ENCODE data around the gene IRF2BP2.
A peak's percentile ranks its signal among the peaks of the same experiment; 100 is the strongest.

IRF2BP2 gene

GRCh38 chr1:234584926-234585325 lies 25.1 kb downstream of the IRF2BP2 start:
- in situ Hi-C loops (cut with HindIII; ENCODE audit: low pct_ligation_motif_present, low sequenced_read_pairs) = loop anchor here (25.0 kb wide), 1 partner anchor 502 kb away; no protein-coding TSS in a partner anchor

GRCh38 chr1:234584420-234584805 lies 25.6 kb downstream of the IRF2BP2 start:
- Histone ChIP-seq H3K27me3 (replicated peaks) (no peaks in the 10 kb centered on the region), H3K36me3 (replicated peaks) (no peaks in the 10 kb centered on the region), H3K4me3 (ENCODE audit: low read depth, low read length) (no peak overlapping the region), H3K27ac (no peak overlapping the region)
- in situ Hi-C loops (cut with HindIII; ENCODE audit: low pct_ligation_motif_present, low sequenced_read_pairs) = loop anchor here (25.0 kb wide), 1 partner anchor 503 kb away; no protein-coding TSS in a partner anchor
- TF ChIP-seq CTCF (IDR thresholded peaks at IDR 0.05; ENCODE audit: low read depth, low read length, missing control alignments) = no peak
- DNase-seq = no peak

More at GRCh38 chr1:234584926-234585325, 25.1 kb downstream of the IRF2BP2 start:
- peak; percentile 22 for DNase-seq
- H3K27me3 ChIP-seq (replicated peaks) = no peaks in the 10 kb centered on the region
- H3K36me3 ChIP-seq (replicated peaks) = no peaks in the 10 kb centered on the region
- no peak overlapping the region for H3K27ac ChIP-seq
- no peak for TF ChIP-seq CTCF (IDR thresholded peaks at IDR 0.05; ENCODE audit: low read depth, low read length, missing control alignments)
- no peak overlapping the region for H3K4me3 ChIP-seq (ENCODE audit: low read depth, low read length)

- Histone ChIP-seq H3K27me3 (replicated peaks) (no peaks in the 10 kb centered on the region), H3K4me3 (ENCODE audit: low read depth, low read length) (no peak overlapping the region), H3K27ac (no peak overlapping the region), H3K36me3 (replicated peaks) (no peaks in the 10 kb centered on the region)
- TF ChIP-seq CTCF (IDR thresholded peaks at IDR 0.05; ENCODE audit: low read depth, low read length, missing control alignments) = no peak
- DNase-seq = no peak
- in situ Hi-C loops (cut with HindIII; ENCODE audit: low pct_ligation_motif_present, low sequenced_read_pairs) = loop anchor here (25.0 kb wide), 1 partner anchor 503 kb away; no protein-coding TSS in a partner anchor
Measured at GRCh38 chr1:234583755-234584419, 26.1 kb downstream of the IRF2BP2 start.

- Histone ChIP-seq H3K36me3 (replicated peaks) (no peaks in the 10 kb centered on the region), H3K4me3 (ENCODE audit: low read depth, low read length) (no peak overlapping the region), H3K27ac (no peak overlapping the region), H3K27me3 (replicated peaks) (no peaks in the 10 kb centered on the region)
- no peak for TF ChIP-seq CTCF (IDR thresholded peaks at IDR 0.05; ENCODE audit: low read depth, low read length, missing control alignments)
- DNase-seq = peak; percentile 12
- in situ Hi-C loops (cut with HindIII; ENCODE audit: low pct_ligation_motif_present, low sequenced_read_pairs) = loop anchor here (25.0 kb wide), 1 partner anchor 505 kb away; no protein-coding TSS in a partner anchor
Measured at GRCh38 chr1:234582681-234583301, 27.2 kb downstream of the IRF2BP2 start.

- no peak for DNase-seq
- in situ Hi-C loops (cut with HindIII; ENCODE audit: low pct_ligation_motif_present, low sequenced_read_pairs) = loop anchor here (25.0 kb wide), 1 partner anchor 505 kb away; no protein-coding TSS in a partner anchor
- Histone ChIP-seq H3K36me3 (replicated peaks) (no peaks in the 10 kb centered on the region), H3K27me3 (replicated peaks) (no peaks in the 10 kb centered on the region), H3K4me3 (ENCODE audit: low read depth, low read length) (no peak overlapping the region), H3K27ac (no peak overlapping the region)
- no peak for TF ChIP-seq CTCF (IDR thresholded peaks at IDR 0.05; ENCODE audit: low read depth, low read length, missing control alignments)
Measured at GRCh38 chr1:234582186-234582585, 27.8 kb downstream of the IRF2BP2 start.

All from brain microvascular endothelial cell (primary cell).